HEK293T (cell line): ENCODE results near the gene CES2.

Experiments
- L3MBTL2 ChIP-seq: fragments of 450-650 bp; conservative IDR thresholded peaks from 2 replicates; pipeline ENCODE4 v1.6.1; 2016; ENCODE audit warnings: mild to moderate bottlenecking
- SUZ12 ChIP-seq: fragments of 450-650 bp; IDR thresholded peaks from 2 replicates; pipeline ENCODE4 v1.6.1; 2016; ENCODE audit warnings: mild to moderate bottlenecking

DNA sequence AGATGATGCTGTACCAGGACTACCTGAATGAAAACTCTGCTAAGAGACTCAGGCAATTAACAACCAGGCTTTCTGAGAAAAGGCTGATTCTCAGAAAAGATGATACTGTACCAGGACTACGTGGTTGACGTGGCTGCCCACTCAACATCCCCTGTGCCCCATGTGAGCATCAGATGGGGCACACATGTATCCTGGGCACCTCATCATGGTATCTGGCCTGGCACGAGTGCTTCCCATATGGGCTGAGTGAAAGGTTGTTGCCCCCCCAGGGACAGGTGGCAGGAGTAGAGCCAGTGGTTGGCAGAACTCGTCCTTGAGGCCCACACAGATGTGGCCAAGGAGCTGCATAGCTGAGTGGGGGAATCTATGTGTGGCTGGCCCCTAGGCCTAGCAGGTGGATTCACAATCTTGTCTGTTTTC, 49.6 kb downstream of the CES2 start:
- TF ChIP-seq SUZ12 (no peak), L3MBTL2 (no peak)
